HepG2 (cell line): ENCODE data around the gene FAM83E. TPM values are rescaled to one million over a fixed set of nuclear protein-coding genes. Genes with fewer than 3 reads are reported as not detected.

Source experiments
- BHLHE40 ChIP-seq: IDR thresholded peaks from 2 replicates; pipeline ENCODE4 v1.6.1; 2011; ENCODE audit warnings: low read length, improper control_type of control experiment
- BORCS8-MEF2B ChIP-seq: sonication (generic); formaldehyde crosslinking; IDR thresholded peaks from 2 replicates; pipeline ENCODE4 v1.8.0; 2022; ENCODE audit warnings: mild to moderate bottlenecking, missing genetic modification reagents
- CCAR2 ChIP-seq: fragments of 200-400 bp; formaldehyde crosslinking; optimal IDR thresholded peaks from 2 replicates; pipeline ENCODE3; 2018; ENCODE audit warnings: low read depth, mild to moderate bottlenecking, low read length, moderate library complexity
- CHD4 ChIP-seq: fragments of 200-600 bp; sonication (generic); IDR thresholded peaks from 2 replicates; pipeline ENCODE4 v1.7.0; 2017; ENCODE audit warnings: mild to moderate bottlenecking, low read length, borderline replicate concordance
- EEA1 ChIP-seq: sonication (generic); formaldehyde crosslinking; IDR thresholded peaks from 2 replicates; pipeline ENCODE4 v1.5.1; 2020; ENCODE audit warnings: mild to moderate bottlenecking, missing genetic modification reagents, borderline replicate concordance
- FOXO1 ChIP-seq: sonication (generic); formaldehyde crosslinking; IDR thresholded peaks from 2 replicates; pipeline ENCODE4 v1.4.0; 2020; ENCODE audit warnings: missing genetic modification reagents
- GZF1 ChIP-seq: sonication (generic); formaldehyde crosslinking; IDR thresholded peaks from 2 replicates; pipeline ENCODE4 v1.5.1; 2020; ENCODE audit warnings: mild to moderate bottlenecking, missing genetic modification reagents
- HNRNPK ChIP-seq: fragments of 200-400 bp; formaldehyde crosslinking; IDR thresholded peaks from 2 replicates; pipeline ENCODE4 v1.6.1; 2018; ENCODE audit warnings: low read length, low read depth, moderate library complexity, mild to moderate bottlenecking; ENCODE audit not compliant: poor library complexity, severe bottlenecking
- KDM1A ChIP-seq: IDR thresholded peaks from 2 replicates; pipeline ENCODE4 v1.6.1; 2016; ENCODE audit warnings: missing compliant biosample characterization
- KDM4B ChIP-seq: sonication (generic); formaldehyde crosslinking; IDR thresholded peaks from 2 replicates; pipeline ENCODE4 v1.4.0; 2020; ENCODE audit warnings: missing genetic modification reagents
- MLLT10 ChIP-seq: sonication (generic); formaldehyde crosslinking; IDR thresholded peaks from 2 replicates; pipeline ENCODE4 v1.4.0; 2020; ENCODE audit warnings: missing genetic modification reagents
- MYC ChIP-seq: sonication (generic); formaldehyde crosslinking; IDR thresholded peaks from 2 replicates; pipeline ENCODE4 v1.9.0; 2021; ENCODE audit warnings: missing genetic modification reagents, borderline replicate concordance
- NFIC ChIP-seq: IDR thresholded peaks from 2 replicates; pipeline ENCODE4 v1.6.1; 2012; ENCODE audit warnings: mild to moderate bottlenecking, low read length, inconsistent platforms
- RARA ChIP-seq: IDR thresholded peaks from 2 replicates; pipeline ENCODE4 v1.6.1; 2016; ENCODE audit warnings: missing genetic modification reagents, missing compliant biosample characterization
- SIX1 ChIP-seq: sonication (generic); formaldehyde crosslinking; IDR thresholded peaks from 2 replicates; pipeline ENCODE4 v1.4.0; 2020; ENCODE audit warnings: missing genetic modification reagents, borderline replicate concordance
- SMARCE1 ChIP-seq: fragments of 450-650 bp; IDR thresholded peaks from 2 replicates; pipeline ENCODE4 v1.6.1; 2017; ENCODE audit warnings: borderline replicate concordance
- ZFX ChIP-seq: sonication (generic); formaldehyde crosslinking; IDR thresholded peaks from 2 replicates; pipeline ENCODE4 v1.4.0; 2020; ENCODE audit warnings: mild to moderate bottlenecking, low read depth, missing genetic modification reagents, moderate library complexity
- ZNF225 ChIP-seq: sonication (generic); formaldehyde crosslinking; IDR thresholded peaks from 2 replicates; pipeline ENCODE4 v1.4.0; 2020; ENCODE audit warnings: mild to moderate bottlenecking, missing genetic modification reagents
- ZNF274 ChIP-seq: sonication (generic); formaldehyde crosslinking; IDR thresholded peaks from 2 replicates; pipeline ENCODE4 v1.5.1; 2020; ENCODE audit warnings: mild to moderate bottlenecking, missing genetic modification reagents
- ZNF543 ChIP-seq: sonication (generic); formaldehyde crosslinking; IDR thresholded peaks from 2 replicates; pipeline ENCODE4 v1.4.0; 2020; ENCODE audit warnings: mild to moderate bottlenecking, missing genetic modification reagents
- ZNF607 ChIP-seq: sonication (generic); formaldehyde crosslinking; IDR thresholded peaks from 2 replicates; pipeline ENCODE4 v1.5.1; 2020; ENCODE audit warnings: missing genetic modification reagents, mild to moderate bottlenecking, borderline replicate concordance
- ZNF678 ChIP-seq: sonication (generic); formaldehyde crosslinking; IDR thresholded peaks from 2 replicates; pipeline ENCODE4 v1.4.0; 2020; ENCODE audit warnings: mild to moderate bottlenecking, missing genetic modification reagents
- ZNF710 ChIP-seq: sonication (generic); formaldehyde crosslinking; IDR thresholded peaks from 2 replicates; pipeline ENCODE4 v1.5.0; 2020; ENCODE audit warnings: mild to moderate bottlenecking, missing genetic modification reagents, borderline replicate concordance
- ZNF713 ChIP-seq: sonication (generic); formaldehyde crosslinking; IDR thresholded peaks from 2 replicates; pipeline ENCODE4 v1.4.0; 2020; ENCODE audit warnings: mild to moderate bottlenecking, missing genetic modification reagents
- ZNF839 ChIP-seq: sonication (generic); formaldehyde crosslinking; IDR thresholded peaks from 2 replicates; pipeline ENCODE4 v1.4.0; 2020; ENCODE audit warnings: missing genetic modification reagents, mild to moderate bottlenecking, borderline replicate concordance
- polyA plus RNA-seq, 8 experiments: library from polyadenylated mRNA; depleted of rRNA in 3 of 8; stranded (reverse) in 7 of 8; unstranded in 1 of 8; fragments of >200 nt; fragmentation: Illumina TruSeq in 4 of 8; extraction: Trizol in 4 of 8; gene quantifications; 2 replicates each; pipeline versions ENCODE4 v1.2.1 to v1.2.3, GENCODE V29; 2011 to 2016; ENCODE audit warnings: low read depth in 4 of 8, missing spikeins in 1 of 8, mixed read lengths in 1 of 8; ENCODE audit not compliant: insufficient read depth in 1 of 8
- total RNA-seq, 5 experiments: library from RNA; depleted of rRNA; stranded (reverse); fragments of >200 nt; fragmentation: Illumina TruSeq; extraction: Trizol; gene quantifications; 2 replicates each; pipeline ENCODE4 v1.2.3, GENCODE V29; 2016; ENCODE audit warnings: low read depth in 1 of 5
- TF ChIP-seq, protein P1 (sequence below): IDR thresholded peaks from 2 replicates; pipeline ENCODE4 v1.6.1; 2016; ENCODE audit warnings: low read depth, borderline replicate concordance

Gene FAM83E
- total and polyA plus RNA-seq, 2 of the 13 experiments (the other 11 are each of a cell fraction or from before 2014, with no cell fraction given): 0.18 to 0.60 TPM

GRCh38 chr19:48634424-48635262 is 19.8 kb upstream of the FAM83E start (continued):
- TF ChIP-seq ZNF839 (CRISPR knock-in tag) (no peak), BHLHE40 (peak; percentile 99), CHD4 (peak; percentile 78; the same call in 1 of the 2 replicates), MLLT10 (CRISPR knock-in tag) (no peak), ZNF713 (CRISPR knock-in tag) (no peak), SMARCE1 (no peak), RARA (CRISPR knock-in tag) (peak; percentile 95), ZNF225 (CRISPR knock-in tag) (no peak), EEA1 (CRISPR knock-in tag) (no peak), ZNF607 (CRISPR knock-in tag) (peak; percentile 83; the same call in 1 of the 2 replicates), SIX1 (CRISPR knock-in tag) (no peak), GZF1 (CRISPR knock-in tag) (no peak), KDM4B (CRISPR knock-in tag) (0 out of 2 replicates have a peak, but pooled peaks have one; percentile 34), NFIC (no peak), BORCS8-MEF2B (peak; percentile 69), ZFX (CRISPR knock-in tag) (peak; percentile 79), ZNF543 (CRISPR knock-in tag) (peak; percentile 24; the same call in 1 of the 2 replicates), ZNF274 (CRISPR knock-in tag) (peak; percentile 65; the same call in 1 of the 2 replicates), KDM1A (CRISPR knock-in tag) (no peak), ZNF710 (CRISPR knock-in tag) (no peak), MYC (peak; percentile 94), FOXO1 (CRISPR knock-in tag) (peak; percentile 49), CCAR2 (no peak), ZNF678 (CRISPR knock-in tag) (0 out of 2 replicates have a peak, but pooled peaks have one; percentile 55), HNRNPK (peak; percentile 23)
- TF ChIP-seq, protein P1, sequence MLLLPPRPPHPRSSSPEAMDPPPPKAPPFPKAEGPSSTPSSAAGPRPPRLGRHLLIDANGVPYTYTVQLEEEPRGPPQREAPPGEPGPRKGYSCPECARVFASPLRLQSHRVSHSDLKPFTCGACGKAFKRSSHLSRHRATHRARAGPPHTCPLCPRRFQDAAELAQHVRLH: 0 out of 2 replicates have a peak, but pooled peaks have one; percentile 79
